Smooth muscle cell (in vitro differentiated cells): ENCODE measurements around the gene UVRAG. TPM values are rescaled to one million over a fixed set of nuclear protein-coding genes. Genes with fewer than 3 reads are reported as not detected.

Source experiments
- DNase-seq: peaks from one replicate; lab custom pipeline; 2025; ENCODE audit not compliant: unreplicated experiment; lab: John Stamatoyannopoulos, UW
- H2AFZ ChIP-seq: fragments of 200-600 bp; sonication (generic); 2 replicates; pipeline ENCODE4 v1.6.0; 2016; ENCODE audit warnings: antibody characterized with exemption, low read depth, mild to moderate bottlenecking
- H3F3A ChIP-seq: fragments of 200-600 bp; sonication (generic); 2 replicates; pipeline ENCODE4 v1.6.0; 2017; ENCODE audit warnings: antibody characterized with exemption, low read depth
- H3K27ac ChIP-seq: fragments of 200-600 bp; sonication (generic); 2 replicates; pipeline ENCODE4 v1.5.1; 2016; ENCODE audit warnings: low read depth, mild to moderate bottlenecking
- H3K27me3 ChIP-seq: fragments of 200-600 bp; sonication (generic); 2 replicates; pipeline ENCODE4 v1.6.1; 2016; ENCODE audit warnings: low read depth, mild to moderate bottlenecking
- H3K36me3 ChIP-seq: fragments of 200-600 bp; sonication (generic); 2 replicates; pipeline ENCODE4 v1.5.1; 2016; ENCODE audit warnings: low read depth
- H3K4me1 ChIP-seq: fragments of 200-600 bp; sonication (generic); 2 replicates; pipeline ENCODE4 v1.5.1; 2016; ENCODE audit warnings: low read depth
- H3K4me2 ChIP-seq: fragments of 200-600 bp; sonication (generic); 2 replicates; pipeline ENCODE4 v1.6.0; 2016; ENCODE audit warnings: mild to moderate bottlenecking
- H3K4me3 ChIP-seq: fragments of 200-600 bp; sonication (generic); 2 replicates; pipeline ENCODE4 v1.5.1; 2016; ENCODE audit warnings: mild to moderate bottlenecking
- H3K79me2 ChIP-seq: fragments of 200-600 bp; sonication (generic); 2 replicates; pipeline ENCODE4 v1.6.0; 2016; ENCODE audit warnings: low read depth, mild to moderate bottlenecking
- H3K9ac ChIP-seq: fragments of 200-600 bp; sonication (generic); 2 replicates; pipeline ENCODE4 v1.6.0; 2016; ENCODE audit warnings: low read depth
- H3K9me3 ChIP-seq: fragments of 200-600 bp; sonication (generic); replicated peaks from 2 replicates; pipeline ENCODE4 v1.5.1; 2016; ENCODE audit warnings: low read depth
- H4K20me1 ChIP-seq: fragments of 200-600 bp; sonication (generic); 2 replicates; pipeline ENCODE4 v1.6.0; 2016; ENCODE audit warnings: low read depth
- whole genome bisulfite sequencing: methylation state at CpG from one replicate; pipeline ENCODE4 v1.1.7; 2016; ENCODE audit warnings: low lambda C conversion rate; 5-methylcytosine and 5-hydroxymethylcytosine counted together
- polyA plus RNA-seq: library from polyadenylated mRNA; unstranded; fragments of >200 nt; fragmentation: Nextera tagmentation; extraction: Ambion mirVana; gene quantifications from 2 replicates; pipeline ENCODE4 v1.2.1, GENCODE V29; 2016
- total RNA-seq: library from RNA; depleted of rRNA; stranded (reverse); fragments of >200 nt; gene quantifications from 2 replicates; pipeline ENCODE4 v1.2.3, GENCODE V29; 2014
- TF ChIP-seq, protein P1 (sequence below): fragments of 200-600 bp; sonication (generic); IDR thresholded peaks from 2 replicates; pipeline ENCODE4 v1.5.1; 2017; ENCODE audit warnings: borderline replicate concordance, mild to moderate bottlenecking, antibody characterized with exemption; ENCODE audit not compliant: insufficient read depth, poor library complexity, severe bottlenecking

Gene UVRAG
- total and polyA plus RNA-seq, 2 experiments from 2014 or later = 12.9 to 20.2 TPM

GRCh38 chr11:76143274-76143673 is 328.3 kb downstream of the UVRAG start:
- no peaks in the 10 kb centered on the region for H3F3A ChIP-seq
- WGBS = 95% methylated on average over 11 of the region's 11 CpGs
- no peak overlapping the region for H3K4me2 ChIP-seq
- H3K9me3 ChIP-seq = no peaks in the 10 kb centered on the region
- no peak overlapping the region for H3K9ac ChIP-seq
- no peaks in the 10 kb centered on the region for H3K36me3 ChIP-seq
- no peaks in the 10 kb centered on the region for H4K20me1 ChIP-seq
- no peaks in the 10 kb centered on the region for H3K79me2 ChIP-seq
- no peak for DNase-seq
- no peak overlapping the region for H2AFZ ChIP-seq
- H3K27ac ChIP-seq = no peak overlapping the region
- TF ChIP-seq, protein P1, sequence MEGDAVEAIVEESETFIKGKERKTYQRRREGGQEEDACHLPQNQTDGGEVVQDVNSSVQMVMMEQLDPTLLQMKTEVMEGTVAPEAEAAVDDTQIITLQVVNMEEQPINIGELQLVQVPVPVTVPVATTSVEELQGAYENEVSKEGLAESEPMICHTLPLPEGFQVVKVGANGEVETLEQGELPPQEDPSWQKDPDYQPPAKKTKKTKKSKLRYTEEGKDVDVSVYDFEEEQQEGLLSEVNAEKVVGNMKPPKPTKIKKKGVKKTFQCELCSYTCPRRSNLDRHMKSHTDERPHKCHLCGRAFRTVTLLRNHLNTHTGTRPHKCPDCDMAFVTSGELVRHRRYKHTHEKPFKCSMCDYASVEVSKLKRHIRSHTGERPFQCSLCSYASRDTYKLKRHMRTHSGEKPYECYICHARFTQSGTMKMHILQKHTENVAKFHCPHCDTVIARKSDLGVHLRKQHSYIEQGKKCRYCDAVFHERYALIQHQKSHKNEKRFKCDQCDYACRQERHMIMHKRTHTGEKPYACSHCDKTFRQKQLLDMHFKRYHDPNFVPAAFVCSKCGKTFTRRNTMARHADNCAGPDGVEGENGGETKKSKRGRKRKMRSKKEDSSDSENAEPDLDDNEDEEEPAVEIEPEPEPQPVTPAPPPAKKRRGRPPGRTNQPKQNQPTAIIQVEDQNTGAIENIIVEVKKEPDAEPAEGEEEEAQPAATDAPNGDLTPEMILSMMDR = no peak
- no peak overlapping the region for H3K4me3 ChIP-seq
- H3K27me3 ChIP-seq = no peaks in the 10 kb centered on the region
- no peaks in the 10 kb centered on the region for H3K4me1 ChIP-seq

DNA sequence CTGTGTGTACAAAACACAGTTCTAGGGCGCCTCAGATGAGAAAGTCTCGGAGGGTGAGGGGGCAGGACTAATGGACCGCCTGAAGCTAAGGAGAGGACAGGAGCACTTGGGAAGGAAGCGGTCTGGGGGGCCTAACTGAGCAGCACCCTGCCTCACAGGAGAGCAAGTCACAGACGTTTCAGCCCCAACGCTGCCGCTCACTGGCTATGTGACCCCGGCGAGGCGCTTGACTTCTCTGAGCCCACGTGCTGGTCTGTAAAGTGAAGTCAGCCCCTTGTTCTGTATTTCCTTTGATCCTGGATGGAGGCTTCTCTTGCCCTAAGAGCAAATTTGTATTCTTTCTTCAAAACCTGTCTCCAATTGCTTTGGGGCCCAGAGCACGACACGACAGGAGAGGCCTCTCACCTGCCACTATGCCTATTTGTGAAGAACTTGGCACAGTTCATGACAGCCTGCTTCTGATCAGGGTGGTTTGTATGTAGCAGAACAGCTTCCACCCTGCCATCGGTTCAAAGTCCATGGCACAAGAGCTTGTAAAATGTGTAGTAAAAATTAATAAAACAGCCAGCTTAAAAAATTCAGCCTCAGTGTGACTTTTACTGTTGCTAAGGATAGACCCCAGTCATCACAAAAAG is 332.2 kb downstream of the UVRAG start:
- Histone ChIP-seq H3K27me3 (no peaks in the 10 kb centered on the region), H3K79me2 (no peaks in the 10 kb centered on the region), H3K4me1 (no peaks in the 10 kb centered on the region), H3K9ac (no peak overlapping the region), H3K36me3 (no peaks in the 10 kb centered on the region), H4K20me1 (no peaks in the 10 kb centered on the region), H3K4me3 (no peak overlapping the region), H3K4me2 (no peak overlapping the region), H3F3A (no peaks in the 10 kb centered on the region), H2AFZ (no peak overlapping the region), H3K27ac (no peak overlapping the region), H3K9me3 (no peaks in the 10 kb centered on the region)
- TF ChIP-seq, protein P1 = no peak
- 91% methylated on average over 14 of the region's 14 CpGs for WGBS
- DNase-seq = no peak

- Histone ChIP-seq H3K4me2 (no peak overlapping the region), H2AFZ (no peak overlapping the region), H3K4me1 (peaks cover 7% of the 10 kb centered on the region), H4K20me1 (no peaks in the 10 kb centered on the region), H3K27ac (no peak overlapping the region), H3K9me3 (no peaks in the 10 kb centered on the region), H3K27me3 (no peaks in the 10 kb centered on the region), H3K4me3 (no peak overlapping the region), H3F3A (no peaks in the 10 kb centered on the region), H3K36me3 (no peaks in the 10 kb centered on the region), H3K9ac (no peak overlapping the region), H3K79me2 (no peaks in the 10 kb centered on the region)
- TF ChIP-seq, protein P1 = no peak
- DNase-seq = no peak
- 93% methylated on average over 6 of the region's 6 CpGs for WGBS
Measured at GRCh38 chr11:76148231-76148630, 333.2 kb downstream of the UVRAG start.
